Measurements from ENCODE around the gene A4GALT. TPM values are rescaled to one million over a fixed set of nuclear protein-coding genes. Genes with fewer than 3 reads are reported as not detected.

The A4GALT gene
- total and polyA plus RNA-seq, 2 of the 13 experiments (the other 11 are each of a cell fraction or from before 2014, with no cell fraction given) = 0.09 to 1.1 TPM

DNA sequence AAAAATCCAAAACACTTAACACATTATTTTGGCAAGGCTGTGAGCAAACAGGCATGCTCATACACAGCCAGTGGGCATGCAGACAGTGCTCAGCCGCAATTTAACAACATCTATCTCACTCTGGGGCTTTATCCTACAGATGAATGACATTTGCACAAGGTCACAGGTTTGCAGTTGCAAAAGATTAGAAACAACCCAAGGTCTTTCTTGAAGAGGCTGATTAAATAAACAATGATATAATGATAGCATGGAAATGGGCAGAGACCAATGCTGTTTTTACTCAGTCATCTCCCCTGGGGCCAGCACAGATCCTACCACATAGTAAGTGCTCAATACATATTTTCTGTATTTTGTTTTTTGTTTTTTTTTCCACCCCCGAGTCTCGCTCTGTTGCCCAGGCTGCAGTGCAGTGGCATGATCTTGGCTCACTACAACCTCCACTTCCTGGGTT, 9.4 kb downstream of the A4GALT start:
- TF ChIP-seq, protein P1, sequence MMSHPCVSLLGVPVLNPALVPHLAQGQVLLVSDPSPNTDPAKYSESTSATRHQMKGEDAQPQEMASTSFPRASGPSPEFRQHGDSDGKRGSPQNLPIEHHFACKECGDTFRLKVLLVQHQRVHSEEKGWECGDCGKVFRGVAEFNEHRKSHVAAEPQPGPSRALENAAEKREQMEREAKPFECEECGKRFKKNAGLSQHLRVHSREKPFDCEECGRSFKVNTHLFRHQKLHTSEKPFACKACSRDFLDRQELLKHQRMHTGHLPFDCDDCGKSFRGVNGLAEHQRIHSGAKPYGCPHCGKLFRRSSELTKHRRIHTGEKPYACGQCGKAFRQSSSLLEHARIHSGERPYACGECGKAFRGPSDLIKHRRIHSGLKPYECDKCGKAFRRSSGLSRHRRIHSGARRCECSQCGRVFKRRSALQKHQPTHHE (CRISPR knock-in tag; IDR thresholded peaks at IDR 0.05; ENCODE audit: borderline replicate concordance) = no peak
- TF ChIP-seq BCL6 (CRISPR knock-in tag; IDR thresholded peaks at IDR 0.05) = 0 out of 2 replicates have a peak, but pooled peaks have one; percentile 23
- H3K27ac ChIP-seq (ENCODE audit: extremely low read length, insufficient read depth, low read length) = no peak overlapping the region
- ATAC-seq (no peak), FAIRE-seq (no peak), DNase-seq (ENCODE audit: low spot score) (no peak)
- H3K9me3 ChIP-seq (ENCODE audit: low read length) = no peaks in the 10 kb centered on the region
- WGBS (ENCODE audit: low lambda C conversion rate) = 51% methylated on average over 3 of the region's 3 CpGs
- peaks cover 0 to 5% of the 10 kb centered on the region in 2 experiments; a peak in 1 of 5 replicates for H3K27me3 ChIP-seq (ENCODE audit: control insufficient read depth in 1 of 2, insufficient read depth in 2 of 2, low read length in 2 of 2)
- CTCF ChIA-PET (ENCODE audit: low intra/inter-chr PET ratio, low total read pairs) = no interaction called here
- no peaks in the 10 kb centered on the region for H3K36me3 ChIP-seq (replicated peaks in 1 of 2; ENCODE audit: control insufficient read depth in 1 of 2, insufficient read depth in 2 of 2, low read length in 2 of 2)
- H3K4me2 ChIP-seq (ENCODE audit: low read depth, low read length) = no peak overlapping the region
- peaks cover 26% of the 10 kb centered on the region for H3K4me1 ChIP-seq (ENCODE audit: insufficient read depth, low read length)
- H3K9ac ChIP-seq (ENCODE audit: insufficient read depth, low read depth, low read length) = no peak overlapping the region
- no peak overlapping the region for H2AFZ ChIP-seq (ENCODE audit: low read length)
- POLR2A ChIA-PET = no interaction called here
- H3K79me2 ChIP-seq (ENCODE audit: insufficient read depth, low read length) = no peaks in the 10 kb centered on the region
- no TSS peak for BruUV-seq (replicated peaks)
- no peak overlapping the region for H3K4me3 ChIP-seq (replicated peaks in 1 of 3; ENCODE audit: insufficient read depth in 1 of 3, low read depth in 2 of 3, low read length in 3 of 3)
- no peaks in the 10 kb centered on the region for H4K20me1 ChIP-seq (ENCODE audit: insufficient read depth, low read length)
- intact Hi-C loops (cut with micrococcal nuclease; ENCODE audit: unreplicated experiment) = no loop called here
- in situ Hi-C loops (cut with HindIII; ENCODE audit: extremely low pct_ligation_motif_present, low pct_unique_long_range_greater_than_20kb) = no loop called here

DNA sequence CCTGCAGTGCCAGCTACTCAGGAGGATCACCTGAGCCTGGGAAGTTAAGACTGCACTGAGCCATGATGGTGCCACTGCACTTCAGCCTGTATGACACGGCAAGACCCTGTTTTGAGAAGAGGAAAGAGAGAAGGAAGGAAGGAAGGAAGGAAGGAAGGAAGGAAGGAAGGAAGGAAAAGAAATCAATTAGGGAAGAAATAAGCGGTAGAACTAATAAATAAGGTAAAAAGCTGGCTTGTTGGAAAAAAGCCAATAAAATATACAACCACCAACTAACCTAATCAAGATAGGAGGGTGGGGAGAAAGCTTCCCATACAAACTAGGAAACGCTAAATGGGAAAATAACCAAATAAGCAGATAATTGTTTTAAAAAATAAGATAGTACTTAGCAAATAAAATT, 12.3 kb downstream of the A4GALT start:
- CTCF ChIA-PET (ENCODE audit: low intra/inter-chr PET ratio, low total read pairs) = no interaction called here
- no peak for ATAC-seq
- WGBS (ENCODE audit: low lambda C conversion rate) = 41% methylated on average over 3 of the region's 3 CpGs
- TF ChIP-seq MIER3 (CRISPR knock-in tag; IDR thresholded peaks at IDR 0.05; ENCODE audit: borderline replicate concordance) (no peak), RFXANK (CRISPR knock-in tag; IDR thresholded peaks at IDR 0.05) (no peak), MAFF (IDR thresholded peaks at IDR 0.05; ENCODE audit: low read depth, low read length) (no peak), DZIP1 (CRISPR knock-in tag; IDR thresholded peaks at IDR 0.05) (no peak), SAFB2 (CRISPR knock-in tag; IDR thresholded peaks at IDR 0.05; ENCODE audit: borderline replicate concordance, low read depth) (no peak), ZSCAN5A (CRISPR knock-in tag; IDR thresholded peaks at IDR 0.05; ENCODE audit: borderline replicate concordance) (no peak), ZNF749 (CRISPR knock-in tag; IDR thresholded peaks at IDR 0.05; ENCODE audit: borderline replicate concordance) (no peak), ZNF138 (CRISPR knock-in tag; IDR thresholded peaks at IDR 0.05; ENCODE audit: low read depth) (no peak), THAP7 (CRISPR knock-in tag; IDR thresholded peaks at IDR 0.05) (no peak)

More for the DNA sequence above, 12.3 kb downstream of the A4GALT start:
- no peak overlapping the region for H3K9ac ChIP-seq (ENCODE audit: insufficient read depth, low read depth, low read length)
- H3K4me3 ChIP-seq (replicated peaks in 1 of 3; ENCODE audit: insufficient read depth in 1 of 3, low read depth in 2 of 3, low read length in 3 of 3) = no peak overlapping the region
- H4K20me1 ChIP-seq (ENCODE audit: insufficient read depth, low read length) = no peaks in the 10 kb centered on the region
- no peak overlapping the region for H3K4me2 ChIP-seq (ENCODE audit: low read depth, low read length)
- FAIRE-seq = no peak
- intact Hi-C loops (cut with micrococcal nuclease; ENCODE audit: unreplicated experiment) (no loop called here), in situ Hi-C loops (cut with HindIII; ENCODE audit: extremely low pct_ligation_motif_present, low pct_unique_long_range_greater_than_20kb) (no loop called here)
- no peaks in the 10 kb centered on the region for H3K79me2 ChIP-seq (ENCODE audit: insufficient read depth, low read length)
- no peak overlapping the region for H2AFZ ChIP-seq (ENCODE audit: low read length)
- POLR2A ChIA-PET = no interaction called here
- peaks cover 1 to 4% of the 10 kb centered on the region in 2 experiments; a peak in 2 of 5 replicates for H3K27me3 ChIP-seq (ENCODE audit: control insufficient read depth in 1 of 2, insufficient read depth in 2 of 2, low read length in 2 of 2)
- no peaks in the 10 kb centered on the region for H3K9me3 ChIP-seq (ENCODE audit: low read length)
- DNase-seq (ENCODE audit: low spot score) = no peak
- H3K4me1 ChIP-seq (ENCODE audit: insufficient read depth, low read length) = peaks cover 23% of the 10 kb centered on the region
- no TSS peak for BruUV-seq (replicated peaks)
- no peak overlapping the region for H3K27ac ChIP-seq (ENCODE audit: extremely low read length, insufficient read depth, low read length)
- H3K36me3 ChIP-seq (replicated peaks in 1 of 2; ENCODE audit: control insufficient read depth in 1 of 2, insufficient read depth in 2 of 2, low read length in 2 of 2) = no peaks in the 10 kb centered on the region

All from HepG2 (cell line).